Suprapubic skin (tissue), 4 donors: ENCODE measurements around the gene NFYA. TPM values are rescaled to one million over a fixed set of nuclear protein-coding genes. Genes with fewer than 3 reads are reported as not detected.

ENCODE experiments used
- DNase-seq, 2 donors: peaks; one replicate each; pipeline ENCODE4 v3.0.0-alpha.2; 2019; ENCODE audit warnings: low spot score in 2 of 2
- H3K27ac ChIP-seq: fragments of 200-600 bp; sonication (generic); one replicate; pipeline ENCODE4 v1.5.1; 2019
- H3K27me3 ChIP-seq: fragments of 200-600 bp; sonication (generic); one replicate; pipeline ENCODE4 v1.5.1; 2019
- H3K36me3 ChIP-seq: fragments of 200-600 bp; sonication (generic); one replicate; pipeline ENCODE4 v1.5.1; 2019
- H3K4me1 ChIP-seq: fragments of 200-600 bp; sonication (generic); one replicate; pipeline ENCODE4 v1.5.1; 2019
- H3K4me3 ChIP-seq: fragments of 200-600 bp; sonication (generic); one replicate; pipeline ENCODE4 v1.5.1; 2019; ENCODE audit warnings: mild to moderate bottlenecking
- H3K9me3 ChIP-seq: fragments of 200-600 bp; sonication (generic); one replicate; pipeline ENCODE4 v1.5.1; 2019
- CTCF ChIP-seq, 2 donors: fragments of 200-600 bp in 1 of 2; fragments of 450-650 bp in 1 of 2; sonication (generic) in 1 of 2; IDR thresholded peaks; one replicate each; pipeline ENCODE4 v1.5.1; 2016 to 2019; ENCODE audit warnings: antibody characterized with exemption in 2 of 2, mild to moderate bottlenecking in 1 of 2, moderate library complexity in 1 of 2
- EP300 ChIP-seq: sonication (generic); formaldehyde crosslinking; IDR thresholded peaks from one replicate; pipeline ENCODE4 v1.6.1; 2017; ENCODE audit warnings: antibody characterized with exemption
- POLR2A ChIP-seq, 2 donors: fragments of 450-650 bp; IDR thresholded peaks; one replicate each; pipeline ENCODE4 v1.6.1; 2017; ENCODE audit warnings: antibody characterized with exemption in 2 of 2, mild to moderate bottlenecking in 2 of 2, moderate library complexity in 2 of 2
- POLR2AphosphoS5 ChIP-seq, 3 donors: sonication (generic); formaldehyde crosslinking; IDR thresholded peaks; one replicate each; pipeline ENCODE4 v1.6.1; 2017; ENCODE audit warnings: antibody characterized with exemption in 3 of 3
- WGBS: methylation state at CpG from one replicate; pipeline ENCODE4 v1.1.5; 2018; 5-methylcytosine and 5-hydroxymethylcytosine counted together
- total RNA-seq, 4 donors: library from RNA; depleted of rRNA; stranded (reverse); fragments of >200 nt; gene quantifications; one replicate each; pipeline ENCODE4 v1.1.0, GENCODE V29; 2016

Gene NFYA
- total RNA-seq, 4 donors from 2014 or later = 19.7 to 33.0 (median 24.2) TPM

DNA sequence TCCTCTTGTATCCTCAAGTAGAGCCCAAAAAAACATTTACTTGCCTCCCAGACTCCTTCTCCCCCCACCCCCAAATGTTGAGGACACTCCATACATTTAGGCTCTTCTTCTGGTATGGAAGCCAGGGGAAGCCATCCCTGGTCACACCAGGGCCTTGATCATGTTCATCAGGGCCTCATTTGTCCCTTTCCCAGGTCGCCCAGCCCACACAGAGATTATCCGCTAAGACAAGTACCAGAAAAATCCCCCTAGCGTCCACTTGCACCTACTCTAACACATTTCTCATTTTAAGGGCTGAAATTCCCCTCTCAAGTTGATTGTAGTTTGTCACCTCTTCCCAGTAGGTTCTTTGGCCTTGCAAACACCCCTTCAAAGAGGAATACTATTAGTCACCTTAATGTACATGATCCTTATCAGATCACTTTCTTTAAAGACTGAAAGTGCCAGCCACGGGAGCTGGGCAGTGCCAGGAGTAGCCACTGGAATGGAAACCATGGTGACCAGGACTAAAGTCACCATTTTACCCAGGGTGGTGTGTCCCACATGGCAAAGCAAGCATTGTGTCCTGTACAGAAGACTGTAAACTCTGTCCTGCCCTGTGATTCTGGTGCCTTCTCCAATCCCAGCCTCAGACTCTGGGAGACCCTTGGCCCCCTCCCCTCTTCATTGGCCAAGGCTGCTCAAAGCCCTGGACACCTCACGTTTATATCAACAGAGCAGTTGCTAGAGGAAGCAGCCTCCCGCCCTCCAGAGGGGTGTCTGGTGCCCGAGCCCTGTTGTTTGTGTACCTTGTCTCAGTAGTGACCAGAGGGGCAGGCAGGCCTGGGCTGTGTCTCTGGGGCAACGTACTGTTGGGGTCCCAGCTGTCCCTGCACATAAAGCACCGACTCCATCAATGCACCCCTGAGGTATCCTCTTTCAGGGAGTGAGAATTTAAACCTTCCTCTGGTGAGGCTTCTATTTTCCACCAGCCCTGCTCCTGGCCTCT is 24.7 kb upstream of the NFYA start:
- WGBS = 76% methylated on average over 8 of the region's 9 CpGs

GRCh38 chr6:41049521-41049920 is 23.3 kb upstream of the NFYA start:
- H3K27me3 ChIP-seq = no peaks in the 10 kb centered on the region
- no peak for DNase-seq
- H3K4me1 ChIP-seq = no peaks in the 10 kb centered on the region

More for the DNA sequence above, 24.7 kb upstream of the NFYA start:
- TF ChIP-seq EP300 = no peak
- no peak overlapping the region for H3K27ac ChIP-seq
- no peaks in the 10 kb centered on the region for H3K27me3 ChIP-seq
- no peak for DNase-seq
- no peaks in the 10 kb centered on the region for H3K36me3 ChIP-seq
- H3K4me3 ChIP-seq = no peak overlapping the region
- no peaks in the 10 kb centered on the region for H3K9me3 ChIP-seq
- no peaks in the 10 kb centered on the region for H3K4me1 ChIP-seq

GRCh38 chr6:41049955-41050354 is 22.8 kb upstream of the NFYA start:
- 79% methylated on average over 7 of the region's 7 CpGs for WGBS
- Histone ChIP-seq H3K36me3 (no peaks in the 10 kb centered on the region), H3K4me1 (no peaks in the 10 kb centered on the region), H3K27ac (no peak overlapping the region), H3K4me3 (no peak overlapping the region), H3K9me3 (no peaks in the 10 kb centered on the region), H3K27me3 (no peaks in the 10 kb centered on the region)
- no peak for DNase-seq
- TF ChIP-seq POLR2A (IDR thresholded peaks at IDR 0.05) (no peak), POLR2AphosphoS5 (IDR thresholded peaks at IDR 0.05) (no peak), EP300 (no peak)

More at GRCh38 chr6:41049521-41049920, 23.3 kb upstream of the NFYA start:
- Histone ChIP-seq H3K36me3 (no peaks in the 10 kb centered on the region), H3K27ac (no peak overlapping the region), H3K4me3 (no peak overlapping the region), H3K9me3 (no peaks in the 10 kb centered on the region)
- 35% methylated on average over 1 of the region's 1 CpG for WGBS
- TF ChIP-seq POLR2AphosphoS5 (IDR thresholded peaks at IDR 0.05) (no peak), POLR2A (IDR thresholded peaks at IDR 0.05) (no peak), CTCF (IDR thresholded peaks at IDR 0.05) (no peak), EP300 (no peak)

DNA sequence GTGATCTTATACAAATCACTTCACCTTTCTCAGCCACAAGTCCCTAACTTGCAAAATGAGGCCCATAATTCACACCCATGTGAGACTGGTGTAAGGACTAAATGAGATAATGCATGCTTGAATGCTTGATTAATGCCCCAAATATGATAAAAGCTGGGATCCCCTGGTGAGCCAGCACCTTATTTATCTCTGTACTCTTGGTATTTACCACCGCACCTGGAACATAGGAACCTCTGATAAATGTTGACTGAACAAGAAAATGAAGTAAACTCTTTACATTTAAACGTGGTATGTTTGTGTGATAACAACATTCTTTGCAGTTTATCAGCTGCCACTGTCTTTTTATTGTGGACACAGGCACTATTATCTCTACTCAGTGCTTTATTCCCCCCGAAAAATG is 22.2 kb upstream of the NFYA start:
- DNase-seq = no peak
- no peak overlapping the region for H3K27ac ChIP-seq
- H3K36me3 ChIP-seq = no peaks in the 10 kb centered on the region
- no peaks in the 10 kb centered on the region for H3K9me3 ChIP-seq
- no peak overlapping the region for H3K4me3 ChIP-seq
- WGBS = 82% methylated on average over 3 of the region's 3 CpGs
- no peaks in the 10 kb centered on the region for H3K4me1 ChIP-seq
- TF ChIP-seq POLR2AphosphoS5 (IDR thresholded peaks at IDR 0.05) = no peak
- TF ChIP-seq POLR2A (IDR thresholded peaks at IDR 0.05) = no peak
- no peak for TF ChIP-seq CTCF (IDR thresholded peaks at IDR 0.05)
- TF ChIP-seq EP300 = no peak
- H3K27me3 ChIP-seq = no peaks in the 10 kb centered on the region

- WGBS = 79% methylated on average over 5 of the region's 5 CpGs
- no peak for DNase-seq
- H3K4me1 ChIP-seq = no peaks in the 10 kb centered on the region
These were observed 20.9 kb upstream of the NFYA start for GRCh38 chr6:41051873-41052272.

More at GRCh38 chr6:41051873-41052272, 20.9 kb upstream of the NFYA start:
- TF ChIP-seq POLR2A (IDR thresholded peaks at IDR 0.05) (no peak), EP300 (no peak), CTCF (IDR thresholded peaks at IDR 0.05) (no peak), POLR2AphosphoS5 (IDR thresholded peaks at IDR 0.05) (no peak)
- no peaks in the 10 kb centered on the region for H3K9me3 ChIP-seq
- no peaks in the 10 kb centered on the region for H3K27me3 ChIP-seq
- no peak overlapping the region for H3K4me3 ChIP-seq
- no peak overlapping the region for H3K27ac ChIP-seq
- H3K36me3 ChIP-seq = no peaks in the 10 kb centered on the region
